Measurements from ENCODE around the gene ZNF273. TPM values are rescaled to one million over a fixed set of nuclear protein-coding genes. Genes with fewer than 3 reads are reported as not detected.

ZNF273 gene
- total RNA-seq, 2 experiments from 2014 or later, result 11.3 to 11.9 TPM

- DNase-seq, result no peak
- ChIA-PET CTCF (no interaction called here), POLR2A (no interaction called here)
- Mint-ChIP-seq H3K4me3 (peak overlapping the region; percentile 42), H3K27ac (no peak overlapping the region), H3K4me1 (ENCODE audit: low read depth) (peaks cover 18% of the 10 kb centered on the region), H3K36me3 (ENCODE audit: low read depth) (no peaks in the 10 kb centered on the region), H3K9me3 (peaks cover 5% of the 10 kb centered on the region), H3K27me3 (peaks cover 50% of the 10 kb centered on the region)
- TF ChIP-seq, protein P1, sequence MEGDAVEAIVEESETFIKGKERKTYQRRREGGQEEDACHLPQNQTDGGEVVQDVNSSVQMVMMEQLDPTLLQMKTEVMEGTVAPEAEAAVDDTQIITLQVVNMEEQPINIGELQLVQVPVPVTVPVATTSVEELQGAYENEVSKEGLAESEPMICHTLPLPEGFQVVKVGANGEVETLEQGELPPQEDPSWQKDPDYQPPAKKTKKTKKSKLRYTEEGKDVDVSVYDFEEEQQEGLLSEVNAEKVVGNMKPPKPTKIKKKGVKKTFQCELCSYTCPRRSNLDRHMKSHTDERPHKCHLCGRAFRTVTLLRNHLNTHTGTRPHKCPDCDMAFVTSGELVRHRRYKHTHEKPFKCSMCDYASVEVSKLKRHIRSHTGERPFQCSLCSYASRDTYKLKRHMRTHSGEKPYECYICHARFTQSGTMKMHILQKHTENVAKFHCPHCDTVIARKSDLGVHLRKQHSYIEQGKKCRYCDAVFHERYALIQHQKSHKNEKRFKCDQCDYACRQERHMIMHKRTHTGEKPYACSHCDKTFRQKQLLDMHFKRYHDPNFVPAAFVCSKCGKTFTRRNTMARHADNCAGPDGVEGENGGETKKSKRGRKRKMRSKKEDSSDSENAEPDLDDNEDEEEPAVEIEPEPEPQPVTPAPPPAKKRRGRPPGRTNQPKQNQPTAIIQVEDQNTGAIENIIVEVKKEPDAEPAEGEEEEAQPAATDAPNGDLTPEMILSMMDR (IDR thresholded peaks at IDR 0.05), result no peak
- intact Hi-C loops (cut with micrococcal nuclease), result no loop called here
- ATAC-seq, result no peak
Observed at GRCh38 chr7:64883113-64883905, 19.8 kb upstream of the ZNF273 start.

DNA sequence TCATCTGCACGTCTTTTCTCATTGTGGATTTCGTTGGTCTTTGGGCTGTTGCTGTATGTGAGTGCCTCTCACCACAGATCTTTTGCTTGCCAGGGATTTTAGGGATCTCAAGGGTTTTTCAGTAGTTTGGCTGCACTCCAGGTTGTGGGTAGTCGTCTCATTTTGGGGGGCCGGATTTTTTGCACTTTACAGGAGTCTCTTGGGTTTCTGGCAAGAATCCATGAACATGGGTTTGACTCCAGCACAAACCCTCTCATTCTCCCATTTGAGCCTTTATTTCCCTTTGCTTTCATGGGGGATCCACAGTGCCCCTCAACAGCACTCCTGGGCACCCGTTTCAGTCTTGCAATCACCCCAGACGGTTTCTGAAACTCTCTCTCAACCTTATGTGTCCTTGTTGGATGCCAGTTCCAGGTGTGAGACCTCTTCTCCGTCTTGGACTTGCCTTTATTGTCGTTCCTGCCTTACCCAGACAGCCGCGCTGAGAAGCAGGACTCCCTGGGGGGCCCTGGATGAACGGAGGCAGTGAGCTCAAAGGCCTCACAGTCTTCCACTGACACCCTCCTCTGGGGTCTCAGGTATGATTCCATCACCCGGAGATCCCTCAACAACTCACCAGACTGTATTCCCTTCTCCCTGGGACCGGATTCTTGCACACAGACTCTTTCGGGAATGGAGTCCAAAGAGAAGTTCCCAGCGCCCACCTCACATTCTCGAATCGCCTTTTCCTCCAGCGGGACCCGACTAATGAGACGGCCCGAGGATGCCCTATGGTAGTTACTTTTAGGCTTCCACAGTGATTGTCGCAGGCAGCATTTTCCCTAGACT, 18.8 kb upstream of the ZNF273 start:
- no peaks in the 10 kb centered on the region for H3K9me3 Mint-ChIP-seq
- no peaks in the 10 kb centered on the region for H3K36me3 Mint-ChIP-seq (ENCODE audit: low read depth)
- intact Hi-C loops (cut with micrococcal nuclease), result no loop called here
- peaks cover 22% of the 10 kb centered on the region for H3K4me1 Mint-ChIP-seq (ENCODE audit: low read depth)
- DNase-seq, result no peak
- ChIA-PET CTCF (no interaction called here), POLR2A (no interaction called here)
- no peak overlapping the region for H3K27ac Mint-ChIP-seq
- H3K27me3 Mint-ChIP-seq, result peaks cover 52% of the 10 kb centered on the region
- no peak overlapping the region for H3K4me3 Mint-ChIP-seq
- TF ChIP-seq, protein P1 (IDR thresholded peaks at IDR 0.05), result no peak
- ATAC-seq, result no peak

DNA sequence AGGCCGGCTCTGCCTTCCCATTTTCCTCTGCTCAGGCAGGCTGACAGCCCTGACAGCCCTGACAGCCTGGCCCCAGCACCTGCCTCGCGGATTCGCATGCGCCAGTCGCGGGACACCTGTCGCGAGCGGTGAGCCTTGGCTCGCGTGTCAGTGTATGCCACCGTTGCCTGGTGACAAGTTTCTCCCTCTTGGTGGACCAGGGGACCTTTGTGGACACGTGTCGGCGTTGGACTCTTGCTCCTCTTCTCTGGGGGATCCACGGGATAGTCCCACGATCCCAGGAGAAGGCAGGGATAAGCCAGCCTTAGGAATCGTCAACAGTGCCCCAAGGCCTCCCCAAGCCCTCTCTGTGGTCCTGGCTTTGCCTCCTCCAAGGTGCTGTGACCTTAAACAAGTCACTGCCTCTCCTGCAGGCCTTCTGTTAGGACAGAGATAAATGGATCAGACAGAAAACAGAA, 18.1 kb upstream of the ZNF273 start:
- H3K4me1 Mint-ChIP-seq (ENCODE audit: low read depth), result peaks cover 22% of the 10 kb centered on the region
- intact Hi-C loops (cut with micrococcal nuclease), result no loop called here
- ChIA-PET CTCF (no interaction called here), POLR2A (no interaction called here)
- DNase-seq, result no peak
- ATAC-seq, result no peak
- TF ChIP-seq, protein P1 (IDR thresholded peaks at IDR 0.05), result no peak
- no peak overlapping the region for H3K27ac Mint-ChIP-seq
- no peak overlapping the region for H3K4me3 Mint-ChIP-seq
- no peaks in the 10 kb centered on the region for H3K36me3 Mint-ChIP-seq (ENCODE audit: low read depth)
- peaks cover 55% of the 10 kb centered on the region for H3K27me3 Mint-ChIP-seq
- no peaks in the 10 kb centered on the region for H3K9me3 Mint-ChIP-seq

DNA sequence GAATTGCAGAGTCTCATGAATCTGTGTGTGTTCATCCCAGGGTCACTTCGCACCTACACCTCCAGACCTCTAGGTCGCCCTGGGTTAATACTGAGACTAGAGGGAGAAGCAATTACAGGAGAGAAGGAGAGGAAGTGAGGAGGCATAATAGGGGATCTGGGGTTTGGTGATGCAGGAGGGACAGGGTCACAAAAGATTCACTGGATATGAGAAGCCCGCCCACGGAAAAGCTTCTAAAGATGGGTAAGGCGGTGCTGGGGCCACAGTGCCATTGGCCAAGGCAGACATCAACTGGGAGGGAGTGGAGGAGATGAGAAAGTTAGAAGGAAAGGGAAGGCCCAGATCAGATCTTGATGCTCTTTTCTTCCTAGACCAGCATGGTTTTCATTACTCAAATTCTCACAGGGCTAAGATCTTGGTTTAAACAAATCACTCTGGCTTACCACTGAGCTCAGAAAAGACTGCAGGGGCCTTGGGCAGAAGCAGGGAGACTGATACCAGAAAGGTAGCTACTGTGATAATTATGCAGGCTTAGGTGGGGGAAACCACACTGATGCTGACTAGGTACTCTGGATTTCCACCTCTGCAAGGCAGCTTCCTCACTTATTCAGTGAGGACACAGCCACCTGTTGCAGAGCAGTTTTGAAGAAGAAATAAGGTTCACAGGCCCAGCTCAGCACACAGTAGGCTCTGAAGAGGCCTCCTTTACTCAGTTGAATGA, 17.4 kb upstream of the ZNF273 start:
- Mint-ChIP-seq H3K4me1 (ENCODE audit: low read depth) (peaks cover 22% of the 10 kb centered on the region), H3K9me3 (no peaks in the 10 kb centered on the region), H3K36me3 (ENCODE audit: low read depth) (no peaks in the 10 kb centered on the region), H3K27ac (no peak overlapping the region), H3K4me3 (no peak overlapping the region), H3K27me3 (peaks cover 61% of the 10 kb centered on the region)
- ChIA-PET POLR2A (no interaction called here), CTCF (interaction anchor here (1.0 kb wide), 1 partner anchor 22 kb away, joined by 3 read pairs; no protein-coding TSS in a partner anchor)
- ATAC-seq (no peak), DNase-seq (no peak)
- TF ChIP-seq, protein P1 (IDR thresholded peaks at IDR 0.05), result no peak
- intact Hi-C loops (cut with micrococcal nuclease), result no loop called here
